Stimulated activated CD4-positive, alpha-beta T cell treated with anti-CD3 and anti-CD28 coated beads, Interleukin-15, amount 100 ng/mL, for 1 hour (primary cell): ENCODE results near the gene STK32C.
"Not testable (repeated sequence)": the region's sequence is repeated elsewhere in the genome, so short reads cannot be mapped to it uniquely, and the experiment has no call there.

Experiments
- DNase-seq, 2 donors: peaks; one replicate each; pipeline ENCODE4 v3.0.0-alpha.2; 2020; ENCODE audit warnings: low read depth in 1 of 2, low spot score in 1 of 2

The STK32C gene

DNA sequence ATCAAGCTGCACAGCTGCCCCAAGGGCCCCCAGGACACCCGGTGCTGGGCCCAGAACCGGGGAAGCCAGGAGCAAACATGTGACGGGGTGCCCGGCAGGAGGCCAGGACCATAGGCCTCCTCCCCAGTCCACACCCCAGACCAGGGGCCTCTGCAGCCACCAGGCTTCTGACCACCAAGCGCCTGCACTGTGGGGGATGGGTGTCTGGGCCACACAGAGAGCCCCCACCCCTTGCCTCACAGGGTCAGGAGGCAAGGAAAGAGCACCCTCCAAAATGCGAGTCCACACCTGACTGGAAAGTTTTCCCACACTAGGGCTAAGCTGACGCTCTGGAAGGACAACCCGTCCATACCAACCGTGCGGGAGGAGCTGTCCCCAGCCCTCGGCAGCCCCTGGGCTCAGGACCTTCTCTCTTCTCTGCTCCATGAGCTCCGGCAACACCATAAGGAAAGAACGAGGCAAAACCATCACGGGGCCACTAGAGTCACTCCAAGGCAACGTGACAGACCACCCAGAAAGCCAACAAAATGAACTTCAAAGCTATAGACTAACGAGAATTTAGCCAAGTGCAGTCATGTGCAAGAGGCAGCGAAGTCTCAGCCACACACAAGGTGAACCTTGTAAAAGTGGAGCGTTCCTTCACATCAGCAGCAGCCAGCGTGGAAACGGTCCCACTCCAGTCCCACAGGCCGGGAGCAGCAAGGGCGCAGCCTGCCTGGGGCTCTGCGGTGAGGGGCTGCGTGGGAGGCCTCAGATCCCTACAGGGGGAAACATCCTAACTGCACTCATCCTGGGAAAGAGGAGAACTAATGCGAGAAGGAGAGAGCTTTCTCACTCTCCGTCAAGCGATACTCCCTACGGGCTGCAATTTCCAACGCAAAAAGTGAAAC lies 5.1 kb downstream of the STK32C start:
- DNase-seq: no peak

DNA sequence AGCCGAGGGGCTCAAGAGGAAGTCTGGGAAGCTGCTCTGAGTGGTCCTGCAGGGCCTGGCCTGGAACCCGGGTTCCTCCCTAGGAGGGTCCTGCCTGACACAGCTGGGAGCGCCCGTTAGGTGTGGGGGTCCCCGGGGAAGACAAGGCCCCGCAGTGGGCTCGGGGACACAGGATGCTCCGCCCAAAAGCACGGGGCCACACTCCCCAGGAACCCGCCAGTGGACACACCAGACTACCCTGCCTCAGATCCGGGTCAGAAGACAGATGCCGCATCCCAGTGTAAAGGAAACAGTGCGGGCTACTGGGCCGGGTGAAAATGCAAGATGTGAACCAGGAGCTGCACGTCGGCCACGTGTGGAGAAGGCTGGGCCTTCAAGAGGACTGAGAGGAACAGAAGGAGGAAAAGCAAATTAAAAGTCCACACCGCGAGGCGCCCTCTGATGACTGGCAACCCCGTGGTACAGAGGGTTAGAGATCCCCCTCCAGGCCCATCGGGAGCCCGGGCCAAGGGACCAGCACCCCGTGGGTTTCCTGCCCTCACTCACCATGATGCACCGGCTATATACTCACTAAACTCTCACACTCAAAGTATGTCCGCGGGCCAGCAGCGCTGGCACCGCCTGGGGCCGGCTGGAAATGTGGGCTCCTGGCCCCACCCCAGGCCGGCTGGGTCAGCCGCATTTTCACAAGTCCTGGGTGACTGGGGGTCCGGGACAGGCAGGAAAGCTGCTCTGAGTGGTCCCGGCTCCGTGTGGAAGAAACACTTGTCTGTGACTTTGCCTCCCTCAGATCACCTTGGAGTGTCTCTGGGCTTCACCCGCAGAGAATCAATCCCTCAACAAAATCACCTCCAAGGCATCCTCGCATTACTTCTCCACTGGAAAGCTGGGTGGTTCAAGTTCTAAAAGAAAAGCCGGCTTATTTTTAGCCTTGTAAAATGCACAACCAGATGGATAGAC lies 6.1 kb downstream of the STK32C start:
- no peak for DNase-seq

DNA sequence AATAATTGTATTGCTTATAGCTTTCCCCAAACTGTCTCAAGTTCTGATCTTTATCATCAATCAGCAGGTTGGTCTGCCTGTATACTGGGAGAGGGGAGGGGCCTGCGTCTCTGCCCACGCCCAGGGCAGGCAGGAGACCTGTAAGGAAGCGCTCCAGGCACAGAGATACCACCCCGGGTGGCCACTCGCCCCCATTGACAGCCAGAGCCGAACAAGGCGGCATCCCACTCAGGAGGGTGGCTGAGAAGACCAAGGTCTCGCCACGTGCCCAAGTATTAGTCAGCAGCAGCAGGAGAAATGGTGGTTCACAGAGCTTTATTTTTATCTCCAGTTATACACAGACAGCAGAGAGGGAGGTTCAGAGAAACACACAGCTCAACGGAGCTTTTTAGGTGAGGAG lies 7.2 kb downstream of the STK32C start:
- no peak for DNase-seq

DNA sequence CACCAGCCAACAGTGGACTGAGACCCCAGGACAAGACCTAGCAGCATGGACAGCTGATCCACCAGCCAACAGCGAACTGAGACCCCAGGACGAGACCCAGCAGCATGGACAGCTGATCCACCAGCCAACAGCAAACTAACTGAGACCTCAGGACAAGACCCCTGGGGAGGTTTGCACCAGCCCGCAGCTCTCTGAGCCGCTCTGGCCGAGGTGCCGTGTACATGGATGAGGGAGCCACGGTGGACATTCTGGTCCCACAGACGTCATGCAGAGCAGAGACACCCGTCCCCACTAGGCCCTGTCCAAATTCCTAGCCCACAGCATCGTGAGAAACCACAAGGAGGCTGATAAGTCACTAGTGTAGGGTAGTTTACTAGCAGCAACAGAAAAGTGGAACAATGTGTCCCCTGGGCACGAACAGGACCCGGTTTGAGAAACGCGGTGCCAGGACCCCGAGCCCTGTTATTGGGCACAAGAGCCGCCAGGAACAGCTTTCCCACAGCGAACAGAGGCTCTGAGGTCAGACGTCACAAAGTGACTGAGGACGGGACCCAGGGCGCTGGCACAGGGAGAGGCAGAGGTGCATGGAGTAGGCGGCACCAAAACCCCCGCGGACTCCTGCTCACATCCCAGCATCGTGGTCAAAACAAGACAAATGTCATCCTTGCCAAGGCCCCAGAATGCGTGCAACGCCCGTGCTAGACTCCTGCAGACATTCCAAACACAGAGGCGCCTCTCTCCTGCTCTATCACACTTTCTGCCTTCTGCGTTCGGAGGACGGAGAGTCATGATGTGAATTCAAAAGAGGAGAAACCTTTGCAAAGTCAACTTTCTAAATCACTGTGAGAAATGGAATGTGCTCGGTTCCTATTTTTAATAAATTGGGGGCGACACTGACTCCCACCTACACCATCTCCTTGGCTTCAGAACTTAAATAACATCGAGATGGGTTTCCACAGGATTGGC lies 8.1 kb downstream of the STK32C start:
- DNase-seq: no peak

DNA sequence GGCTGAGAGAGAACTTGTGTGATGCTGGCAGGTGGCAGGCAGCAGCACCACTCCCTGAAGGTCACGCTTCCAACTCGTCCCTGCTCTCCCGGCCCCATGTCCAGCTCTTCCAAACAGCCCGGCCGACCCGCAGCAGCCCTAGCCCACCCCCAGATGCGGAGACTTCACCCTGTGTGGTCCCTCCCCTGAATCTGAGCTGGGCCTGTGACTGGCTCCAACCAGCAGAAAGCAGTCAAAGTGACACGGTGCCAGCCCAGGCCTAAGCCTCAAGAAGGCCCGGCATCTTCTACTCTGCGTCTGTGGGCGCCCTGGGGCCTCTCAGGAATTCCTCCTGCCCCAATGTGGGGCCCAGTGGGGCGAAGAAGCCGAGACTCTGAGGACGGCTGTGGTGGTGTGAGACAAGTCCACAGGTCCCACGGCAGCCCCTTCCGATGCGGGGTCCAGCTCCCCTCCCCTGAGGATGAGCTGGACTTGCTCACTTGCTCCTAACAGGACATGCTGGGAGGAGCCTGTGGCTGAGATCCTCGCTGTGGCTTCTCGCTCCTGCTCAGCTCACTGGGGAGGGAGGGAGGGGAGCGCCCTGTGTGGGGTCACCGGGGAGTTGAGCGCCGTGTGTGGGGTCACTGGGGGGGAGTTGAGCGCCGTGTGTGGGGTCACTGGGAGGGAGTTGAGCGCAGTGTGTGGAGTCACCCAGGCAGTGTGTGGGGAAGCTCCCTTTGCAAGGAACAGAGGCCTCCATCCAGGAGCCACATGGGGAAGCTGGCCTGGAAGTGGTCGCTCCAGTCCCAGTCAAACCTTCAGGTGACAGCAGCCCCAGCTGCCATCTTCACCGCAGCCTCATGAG lies 9.5 kb downstream of the STK32C start:
- no peak for DNase-seq

DNA sequence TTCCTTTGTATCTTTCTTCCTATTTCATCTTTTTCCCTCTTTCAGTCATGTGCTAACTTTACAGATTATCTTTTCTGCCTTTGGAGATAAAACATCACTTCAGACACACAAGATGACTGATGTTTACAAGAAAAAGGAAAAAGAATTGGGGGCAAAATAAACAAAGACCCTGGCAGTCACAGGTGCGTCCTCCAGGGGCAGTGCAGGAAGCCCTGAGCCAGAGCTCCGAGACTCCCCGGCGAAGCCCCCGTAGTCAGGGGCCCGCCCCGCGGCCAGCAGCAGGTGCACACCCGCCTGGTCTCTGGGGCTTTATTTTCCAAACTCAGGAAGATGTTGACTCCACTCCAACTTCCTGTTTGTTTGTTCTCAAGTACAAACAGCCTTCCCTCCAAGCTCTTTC lies 10.2 kb downstream of the STK32C start:
- no peak for DNase-seq

DNA sequence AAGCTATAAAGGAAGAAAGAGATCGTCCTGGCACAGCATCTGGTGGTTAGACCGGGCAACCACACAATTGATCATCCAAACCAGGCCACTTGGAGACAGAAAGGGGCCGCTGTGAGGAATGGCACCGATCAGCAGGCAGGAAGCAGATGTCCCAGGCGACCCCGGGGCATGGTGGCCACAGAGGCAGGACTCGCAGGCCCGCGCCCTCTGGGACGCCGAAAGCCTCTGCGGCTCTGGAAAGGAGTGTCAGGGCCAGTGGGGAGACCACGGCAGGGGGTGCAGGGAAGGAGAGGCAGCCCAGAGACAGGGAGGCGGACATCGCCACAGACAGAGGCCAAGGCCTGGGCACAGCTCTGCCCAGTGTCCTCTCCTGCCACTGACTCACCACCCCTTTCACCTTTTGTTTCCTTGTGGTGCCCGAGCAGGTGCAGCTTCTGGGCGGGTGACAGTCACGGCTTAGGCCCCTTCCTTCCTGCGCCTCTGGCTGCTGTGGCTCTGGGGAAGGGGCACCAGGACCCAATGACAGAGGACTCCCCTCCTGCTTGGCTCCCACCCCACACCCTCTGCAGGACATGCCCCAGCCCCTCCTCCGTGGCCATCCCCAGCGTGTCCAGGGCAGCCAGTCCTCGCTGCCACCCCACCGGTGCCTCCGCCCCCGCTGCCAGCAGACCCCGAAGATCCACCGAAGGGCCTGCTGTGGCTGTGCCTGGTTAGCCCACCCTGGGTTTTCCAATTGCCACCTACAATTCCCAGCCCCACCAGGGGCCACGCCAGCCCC lies 10.9 kb downstream of the STK32C start:
- DNase-seq: no peak

DNA sequence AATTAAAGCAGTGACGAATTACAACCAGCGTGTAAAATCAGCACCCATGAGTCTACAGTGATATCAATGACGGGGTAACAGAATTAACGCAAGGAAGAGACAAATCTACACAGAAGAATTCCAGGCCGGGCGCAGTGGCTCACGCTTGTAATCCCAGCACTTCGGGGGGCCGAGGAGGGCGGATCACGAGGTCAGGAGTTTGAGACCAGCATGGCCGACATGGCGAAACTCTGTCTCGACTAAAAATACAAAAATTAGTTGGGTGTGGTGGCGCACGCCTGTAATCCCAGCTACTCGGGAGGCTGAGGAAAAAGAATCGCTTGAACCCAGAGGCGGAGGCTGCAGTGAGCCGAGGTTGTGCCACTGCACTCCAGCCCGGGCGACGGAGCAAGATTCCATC lies 12.3 kb downstream of the STK32C start:
- DNase-seq: not testable (repeated sequence)

DNA sequence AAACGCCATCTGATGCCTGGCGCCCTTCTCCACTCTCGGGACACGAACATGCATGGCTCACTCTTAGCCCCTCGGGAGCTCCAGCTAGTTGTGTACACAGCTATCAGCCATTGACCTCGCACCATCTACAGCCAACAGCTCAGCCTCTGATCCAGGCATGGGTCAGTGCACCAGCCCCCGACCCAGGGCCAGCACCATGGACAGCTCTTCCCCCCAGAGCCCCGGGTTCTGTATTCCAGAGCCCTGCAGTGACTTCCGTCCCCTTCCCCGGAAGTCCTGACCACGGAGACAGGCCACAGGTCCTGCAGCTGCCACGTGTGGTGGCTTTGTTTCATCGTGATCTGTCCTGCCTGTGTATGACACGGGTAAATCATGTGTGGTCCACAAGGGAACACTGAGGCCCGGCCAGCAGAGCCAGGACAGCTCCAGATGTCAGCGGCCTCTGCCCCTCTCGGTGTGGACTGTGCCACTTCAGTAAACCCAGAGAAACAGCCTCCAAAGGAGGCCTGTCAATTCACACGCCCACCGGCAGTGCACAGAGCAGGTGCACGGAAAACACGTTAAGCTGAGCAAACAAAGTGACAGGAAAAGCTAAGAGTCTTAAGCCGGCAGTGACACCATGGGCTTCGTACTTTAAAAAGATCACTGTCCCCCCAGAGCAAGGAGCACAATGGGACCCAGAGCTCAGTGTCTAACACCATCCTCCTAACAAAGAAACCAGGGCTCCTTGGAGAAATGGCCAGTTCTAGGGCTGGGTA lies 13.0 kb downstream of the STK32C start:
- no peak for DNase-seq

DNA sequence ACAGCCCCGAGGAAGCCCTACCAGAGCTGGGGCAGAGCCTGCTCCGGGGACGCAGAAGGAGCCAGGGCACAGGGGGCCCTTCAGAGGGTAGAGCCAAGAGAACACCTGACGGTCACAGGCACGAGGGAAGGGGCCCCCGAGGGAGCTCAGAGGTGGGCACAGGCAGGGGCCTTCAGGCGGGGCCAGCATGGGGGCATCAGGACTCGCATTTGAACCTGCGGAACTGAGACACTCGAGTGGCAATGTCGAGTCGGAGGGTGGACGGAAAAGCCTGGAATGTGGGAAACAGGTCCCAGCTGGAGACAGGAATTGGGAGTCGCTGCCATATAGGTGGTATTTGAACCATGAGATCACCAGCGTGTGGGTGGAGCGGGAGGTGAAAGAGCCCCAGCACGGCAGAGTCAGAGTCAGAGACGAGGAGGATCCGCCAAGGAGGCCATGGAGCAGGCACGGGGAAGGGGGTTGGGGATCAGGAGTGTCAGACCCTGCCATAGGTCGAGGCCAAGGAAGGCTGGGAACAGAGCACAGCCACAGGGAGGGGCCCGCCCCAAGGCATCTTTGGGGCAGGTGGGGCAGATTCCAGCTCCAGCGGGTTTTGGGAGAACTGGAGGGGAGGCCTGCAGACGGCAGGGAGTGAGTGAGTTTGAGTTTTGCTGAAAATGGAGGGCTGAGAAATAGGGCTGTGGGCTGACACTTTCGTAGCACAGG lies 13.8 kb downstream of the STK32C start:
- no peak for DNase-seq

DNA sequence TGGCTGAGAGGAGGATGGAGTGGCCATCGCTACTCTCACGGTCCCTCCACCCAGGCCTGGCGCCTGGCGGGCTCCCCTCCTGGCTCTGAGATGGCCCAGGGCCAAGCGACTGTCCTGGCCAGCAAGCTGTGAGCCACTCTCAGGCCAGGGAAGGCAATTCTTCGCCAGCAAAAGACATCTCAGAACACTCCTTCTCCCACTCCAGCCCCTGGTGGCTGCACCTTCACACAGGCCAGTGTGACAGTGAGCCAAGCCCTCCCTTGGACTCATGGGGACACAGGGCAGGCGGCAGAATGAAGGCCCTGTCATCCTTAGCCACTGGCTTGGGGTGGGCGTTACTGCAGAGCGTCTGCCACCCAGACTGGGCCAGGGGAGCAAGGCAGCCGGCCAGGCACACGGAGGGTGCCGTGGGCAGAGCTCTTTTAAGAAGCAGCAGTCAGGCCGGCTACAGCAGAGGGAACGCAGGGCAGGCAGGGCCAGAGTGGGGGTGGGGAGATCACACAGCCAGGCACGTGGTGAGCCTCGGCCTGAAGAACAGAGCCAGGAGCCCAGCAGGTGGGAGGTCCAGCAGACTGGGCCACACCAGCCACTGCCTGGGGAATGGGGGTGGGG lies 14.4 kb downstream of the STK32C start:
- no peak for DNase-seq

DNA sequence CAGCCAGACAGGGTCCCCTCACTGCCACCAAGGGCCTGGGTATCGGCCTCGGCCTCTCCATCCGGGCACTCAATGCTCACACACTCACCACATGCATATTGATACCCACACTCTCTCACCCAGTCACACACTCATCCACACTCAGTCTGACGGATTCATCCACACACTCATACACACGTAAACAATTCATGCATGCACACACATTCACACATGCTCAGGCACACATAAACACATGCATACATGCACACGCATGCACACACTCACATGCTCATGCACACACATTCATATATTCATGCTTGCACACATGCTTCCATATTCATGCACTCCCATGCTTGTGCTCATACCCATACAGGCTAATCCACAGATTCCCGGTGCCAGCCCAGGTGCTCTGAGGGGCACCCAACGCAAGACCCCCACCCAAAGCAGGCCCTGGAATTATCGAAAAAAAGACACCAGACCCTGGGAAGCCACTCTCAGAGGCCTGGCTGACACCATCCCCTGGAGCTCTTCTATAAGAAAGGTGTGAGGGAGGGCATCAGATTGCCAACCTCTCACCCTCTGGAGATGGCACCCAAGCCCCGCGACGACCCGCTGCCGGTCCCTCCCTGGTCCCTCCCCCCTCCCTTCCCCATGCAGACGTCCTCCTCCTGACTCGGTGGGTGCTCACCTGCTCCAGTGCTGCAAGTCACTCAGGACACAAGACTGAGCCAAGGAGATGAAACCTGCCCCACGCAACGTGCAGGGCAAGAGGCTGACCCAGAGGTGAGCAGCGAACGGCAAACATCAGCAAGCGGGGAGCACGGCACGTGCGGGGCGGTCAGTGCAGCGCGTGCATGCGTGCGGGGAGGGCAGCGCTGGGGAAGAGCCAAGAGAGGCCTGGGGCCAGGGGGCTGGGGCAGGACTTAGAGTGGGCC lies 15.2 kb downstream of the STK32C start:
- no peak for DNase-seq

DNA sequence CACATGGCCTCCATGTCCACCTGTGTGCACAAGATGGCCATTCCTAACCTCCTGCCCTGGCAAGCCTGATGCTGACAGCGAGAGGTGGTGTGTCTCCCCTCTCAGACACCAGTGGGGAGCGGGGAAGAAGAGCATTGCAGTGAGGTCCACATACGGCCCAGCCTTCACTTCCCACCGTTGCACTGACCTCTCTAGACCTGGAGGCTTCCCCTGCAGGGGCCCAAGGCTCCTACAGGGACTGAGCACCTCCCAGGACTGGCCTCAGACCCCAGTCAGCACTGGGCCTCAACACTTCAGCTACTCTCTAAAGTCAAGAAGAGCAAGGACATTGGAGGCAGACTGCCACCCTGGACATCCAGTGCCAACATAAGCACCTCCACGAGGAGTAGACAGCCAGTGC lies 15.9 kb downstream of the STK32C start:
- DNase-seq: no peak

DNA sequence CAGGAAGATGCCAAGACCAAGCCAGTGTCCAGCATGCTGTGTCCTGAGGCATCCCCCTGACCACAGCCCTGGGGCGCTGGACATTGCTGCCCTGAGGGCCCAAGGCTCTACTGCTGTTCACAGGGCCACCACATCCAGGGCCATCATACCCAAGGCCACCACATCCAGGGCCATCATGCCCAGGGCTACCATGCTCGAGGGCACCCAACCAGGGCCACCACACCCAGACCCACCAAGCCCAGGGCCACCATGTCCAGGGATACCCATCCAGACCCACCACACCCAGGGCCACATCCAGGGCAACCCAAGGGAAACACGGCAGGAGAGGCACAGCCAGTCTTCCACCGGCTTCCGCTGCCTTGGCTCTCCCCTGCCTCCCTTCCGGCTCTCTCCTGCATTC lies 17.1 kb downstream of the STK32C start:
- DNase-seq: no peak

DNA sequence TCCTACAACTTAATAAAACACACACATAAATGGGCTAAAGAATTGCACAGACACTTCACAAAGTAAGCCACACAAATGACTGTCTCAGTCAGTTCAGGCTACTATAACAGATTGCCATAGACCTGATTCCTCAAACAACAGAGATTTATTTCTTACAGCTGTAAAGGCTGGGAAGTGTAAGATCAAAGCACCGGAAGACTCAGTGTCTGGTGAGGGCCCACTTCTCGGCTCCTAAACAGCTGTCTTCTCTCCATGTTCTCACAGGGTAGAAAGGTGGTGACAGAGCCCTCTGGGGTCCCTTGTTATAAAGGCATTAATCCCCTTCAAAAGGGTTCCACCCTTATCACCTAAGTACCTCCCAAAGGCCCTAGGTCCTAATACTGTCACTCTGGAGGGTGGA lies 18.3 kb downstream of the STK32C start:
- no peak for DNase-seq

DNA sequence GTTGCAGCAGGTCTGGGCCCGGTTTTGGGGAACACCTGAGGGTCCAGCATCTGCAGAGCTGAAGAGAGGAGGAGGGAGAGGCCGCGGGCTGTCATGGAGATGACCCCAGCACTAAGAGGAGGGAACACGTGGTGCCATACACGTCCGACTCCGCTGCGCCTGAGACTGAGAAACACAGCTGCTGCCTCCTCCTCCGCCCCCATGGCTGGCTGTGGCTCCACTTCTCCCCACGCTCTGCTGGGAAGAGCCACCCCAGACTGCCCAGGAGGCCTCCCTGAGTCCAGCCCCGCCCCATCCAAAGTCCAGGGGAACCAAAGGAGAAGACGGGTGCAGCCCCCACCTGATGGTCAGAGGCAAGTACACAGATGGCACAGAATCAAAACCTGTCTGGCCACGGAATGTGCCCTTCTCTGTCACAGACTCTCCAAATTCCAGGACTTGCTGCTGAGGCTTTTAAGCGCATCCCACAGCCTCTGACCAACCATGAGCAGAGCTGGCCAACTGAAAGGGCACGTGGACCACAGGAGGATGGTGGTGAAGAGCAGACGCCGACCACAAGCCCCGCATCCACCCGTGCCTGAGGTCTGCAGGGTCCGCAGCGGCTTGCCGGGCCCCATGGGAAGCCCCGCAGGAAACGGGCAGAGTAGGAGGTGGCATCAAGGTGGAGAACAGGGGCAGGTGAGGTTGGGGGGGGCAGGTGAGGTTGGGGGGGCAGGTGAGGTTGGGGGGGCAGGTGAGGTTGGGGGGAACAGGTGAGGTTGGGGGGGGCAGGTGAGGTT lies 24.0 kb downstream of the STK32C start:
- no peak for DNase-seq
